Thoracic aorta (tissue), 2 donors: Measurements from ENCODE around the gene FBXL12. TPM values are rescaled to one million over a fixed set of nuclear protein-coding genes. Genes with fewer than 3 reads are reported as not detected.
"Not testable (repeated sequence)": the region's sequence is repeated elsewhere in the genome, so short reads cannot be mapped to it uniquely, and the experiment has no call there.

Source experiments
- ATAC-seq: fragments of 150-250 bp; one replicate; pipeline ENCODE4 v1.8.0; 2017; ENCODE audit warnings: low read depth; ENCODE audit not compliant: insufficient number of reproducible peaks, low FRiP score
- DNase-seq: peaks from one replicate; pipeline ENCODE4 v3.0.0-alpha.2; 2020; ENCODE audit warnings: low spot score
- H3K27ac ChIP-seq, 2 donors: fragments of 200-600 bp; sonication (generic); 1 replicate in 1 of 2; 2 replicates in 1 of 2; pipeline ENCODE4 v1.5.1; 2016; ENCODE audit warnings: mild to moderate bottlenecking in 2 of 2, moderate library complexity in 2 of 2
- H3K27me3 ChIP-seq: fragments of 200-600 bp; sonication (generic); replicated peaks from 2 replicates; pipeline ENCODE4 v1.6.0; 2016; ENCODE audit warnings: mild to moderate bottlenecking; ENCODE audit not compliant: insufficient read depth
- H3K36me3 ChIP-seq: fragments of 200-600 bp; sonication (generic); one replicate; pipeline ENCODE4 v1.5.1; 2016
- H3K4me1 ChIP-seq, 2 donors: fragments of 200-600 bp; sonication (generic); 1 replicate in 1 of 2; 2 replicates in 1 of 2; pipeline versions ENCODE4 v1.5.1 to v1.6.0; 2016; ENCODE audit warnings: low read depth in 2 of 2, mild to moderate bottlenecking in 1 of 2; ENCODE audit not compliant: control insufficient read depth in 1 of 2
- H3K4me3 ChIP-seq: fragments of 200-600 bp; sonication (generic); 2 replicates; pipeline ENCODE4 v1.5.1; 2016; ENCODE audit warnings: mild to moderate bottlenecking
- H3K9me3 ChIP-seq: fragments of 200-600 bp; sonication (generic); 2 replicates; pipeline ENCODE4 v1.5.1; 2016
- total RNA-seq, 2 donors: library from RNA; depleted of rRNA; stranded (reverse); fragments of >200 nt; gene quantifications; one replicate each; pipeline versions ENCODE4 v1.1.0 to v1.2.3, GENCODE V29; 2016
- TF ChIP-seq, protein P1 (sequence below): fragments of 200-600 bp; sonication (generic); IDR thresholded peaks from one replicate; pipeline ENCODE4 v1.5.1; 2019; ENCODE audit warnings: antibody characterized with exemption

The FBXL12 gene
- total RNA-seq, 2 donors from 2014 or later, result 28.9 to 64.8 TPM

DNA sequence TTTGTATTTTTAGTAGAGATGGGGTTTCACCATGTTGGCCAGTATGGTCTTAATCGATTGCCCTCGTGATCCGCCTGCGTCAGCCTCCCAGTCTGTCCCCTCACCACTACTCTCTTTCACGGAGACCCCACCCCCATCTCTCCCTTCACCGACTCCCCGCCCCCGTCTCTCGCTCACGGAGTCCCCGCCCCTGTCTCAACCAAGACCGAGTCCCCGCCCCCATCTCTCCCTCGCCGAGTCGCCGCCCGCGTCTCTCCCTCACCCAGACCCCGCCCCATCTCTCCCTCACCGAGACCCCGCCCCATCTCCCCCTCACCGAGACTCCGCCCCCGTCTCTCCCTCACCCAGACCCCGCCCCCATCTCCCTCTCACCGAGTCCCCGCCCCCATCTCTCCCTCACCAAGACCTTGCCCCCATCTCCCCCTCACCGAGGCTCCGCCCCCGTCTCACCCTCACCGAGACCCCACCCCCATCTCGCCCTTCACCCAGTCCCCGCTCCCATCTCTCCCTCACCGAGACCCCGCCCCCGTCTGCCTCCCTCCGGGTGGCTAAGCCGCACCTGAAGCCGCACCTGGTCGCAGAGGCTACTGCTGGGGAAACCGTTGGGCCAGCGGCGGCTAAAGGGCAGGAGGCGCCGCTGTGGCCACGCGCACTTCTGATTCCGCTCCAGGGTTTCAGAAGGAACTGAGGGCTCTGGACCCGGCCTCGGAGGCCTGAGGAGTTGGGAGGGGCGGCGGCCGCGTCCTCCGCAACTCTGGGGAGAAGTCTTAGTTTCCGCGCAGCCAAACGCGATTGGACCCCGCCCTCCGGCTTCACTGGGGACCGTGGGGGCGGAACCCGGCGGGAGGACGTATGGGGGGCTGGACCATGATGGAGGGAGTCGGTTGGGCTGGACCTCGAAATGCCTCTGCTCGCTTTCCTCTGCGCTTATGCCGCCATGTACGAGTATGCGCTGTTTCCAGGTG is 33.2 kb downstream of the FBXL12 start:
- H3K4me3 ChIP-seq, result peak overlapping the region; percentile 100

DNA sequence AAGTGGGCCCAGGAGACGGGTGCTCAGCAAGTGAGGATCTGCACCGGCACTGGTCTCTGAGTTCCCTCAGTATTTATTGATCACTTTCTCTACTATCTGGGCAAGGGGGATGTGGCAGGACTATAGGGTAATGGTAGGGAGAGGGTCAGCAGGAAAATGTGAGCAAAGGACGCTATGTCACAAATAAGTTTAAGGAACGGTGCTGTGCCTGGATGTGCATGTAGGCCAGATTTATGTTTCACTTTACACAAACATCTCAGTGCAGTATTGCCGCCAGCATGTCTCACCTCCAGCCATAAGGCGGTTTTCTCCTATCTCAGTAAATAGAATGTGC is 34.7 kb downstream of the FBXL12 start:
- ATAC-seq, H3K36me3 ChIP-seq, DNase-seq, H3K9me3 ChIP-seq, H3K27me3 ChIP-seq: not testable (repeated sequence)
- peak overlapping the region; percentile 100 for H3K4me3 ChIP-seq
- H3K4me1 ChIP-seq, result peaks cover 8 to 13% of the 10 kb centered on the region in 2 donors
- peak overlapping the region in 1 of 2 donors; percentile 81 for H3K27ac ChIP-seq

More for the DNA sequence above, 33.2 kb downstream of the FBXL12 start:
- Histone ChIP-seq H3K27me3 (no peaks in the 10 kb centered on the region), H3K4me1 (peaks cover 9 to 13% of the 10 kb centered on the region in 2 donors), H3K27ac (peak overlapping the region; percentile 99 to 100), H3K36me3 (no peaks in the 10 kb centered on the region), H3K9me3 (no peaks in the 10 kb centered on the region)
- DNase-seq (peak; percentile 98), ATAC-seq (peak; percentile 92)
- TF ChIP-seq, protein P1, sequence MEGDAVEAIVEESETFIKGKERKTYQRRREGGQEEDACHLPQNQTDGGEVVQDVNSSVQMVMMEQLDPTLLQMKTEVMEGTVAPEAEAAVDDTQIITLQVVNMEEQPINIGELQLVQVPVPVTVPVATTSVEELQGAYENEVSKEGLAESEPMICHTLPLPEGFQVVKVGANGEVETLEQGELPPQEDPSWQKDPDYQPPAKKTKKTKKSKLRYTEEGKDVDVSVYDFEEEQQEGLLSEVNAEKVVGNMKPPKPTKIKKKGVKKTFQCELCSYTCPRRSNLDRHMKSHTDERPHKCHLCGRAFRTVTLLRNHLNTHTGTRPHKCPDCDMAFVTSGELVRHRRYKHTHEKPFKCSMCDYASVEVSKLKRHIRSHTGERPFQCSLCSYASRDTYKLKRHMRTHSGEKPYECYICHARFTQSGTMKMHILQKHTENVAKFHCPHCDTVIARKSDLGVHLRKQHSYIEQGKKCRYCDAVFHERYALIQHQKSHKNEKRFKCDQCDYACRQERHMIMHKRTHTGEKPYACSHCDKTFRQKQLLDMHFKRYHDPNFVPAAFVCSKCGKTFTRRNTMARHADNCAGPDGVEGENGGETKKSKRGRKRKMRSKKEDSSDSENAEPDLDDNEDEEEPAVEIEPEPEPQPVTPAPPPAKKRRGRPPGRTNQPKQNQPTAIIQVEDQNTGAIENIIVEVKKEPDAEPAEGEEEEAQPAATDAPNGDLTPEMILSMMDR, result no peak

DNA sequence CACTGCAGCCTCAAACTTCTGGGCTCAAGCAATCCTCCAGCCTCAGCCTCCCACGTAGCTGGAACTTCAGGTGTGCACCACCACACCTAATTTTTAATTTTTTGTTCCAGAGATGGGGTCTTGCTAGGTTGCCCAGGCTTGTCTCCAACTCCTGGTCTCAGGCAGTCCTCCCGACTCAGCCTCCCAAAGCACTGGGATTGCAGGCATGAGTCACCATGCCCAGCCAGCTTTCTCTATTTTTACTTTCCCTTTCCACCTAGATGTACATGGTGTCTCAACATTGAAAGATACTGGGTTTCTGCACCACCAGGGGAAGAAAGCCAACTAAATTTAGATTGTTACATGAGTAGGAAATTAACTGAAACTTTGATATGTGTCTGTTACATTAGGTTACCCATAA is 36.5 kb downstream of the FBXL12 start:
- TF ChIP-seq, protein P1, result no peak
- no peak overlapping the region for H3K4me3 ChIP-seq
- no peaks in the 10 kb centered on the region for H3K36me3 ChIP-seq
- no peak overlapping the region for H3K27ac ChIP-seq
- peaks cover 8 to 13% of the 10 kb centered on the region in 2 donors for H3K4me1 ChIP-seq
- H3K9me3 ChIP-seq, result no peaks in the 10 kb centered on the region
- no peaks in the 10 kb centered on the region for H3K27me3 ChIP-seq
- no peak for ATAC-seq
- no peak for DNase-seq

DNA sequence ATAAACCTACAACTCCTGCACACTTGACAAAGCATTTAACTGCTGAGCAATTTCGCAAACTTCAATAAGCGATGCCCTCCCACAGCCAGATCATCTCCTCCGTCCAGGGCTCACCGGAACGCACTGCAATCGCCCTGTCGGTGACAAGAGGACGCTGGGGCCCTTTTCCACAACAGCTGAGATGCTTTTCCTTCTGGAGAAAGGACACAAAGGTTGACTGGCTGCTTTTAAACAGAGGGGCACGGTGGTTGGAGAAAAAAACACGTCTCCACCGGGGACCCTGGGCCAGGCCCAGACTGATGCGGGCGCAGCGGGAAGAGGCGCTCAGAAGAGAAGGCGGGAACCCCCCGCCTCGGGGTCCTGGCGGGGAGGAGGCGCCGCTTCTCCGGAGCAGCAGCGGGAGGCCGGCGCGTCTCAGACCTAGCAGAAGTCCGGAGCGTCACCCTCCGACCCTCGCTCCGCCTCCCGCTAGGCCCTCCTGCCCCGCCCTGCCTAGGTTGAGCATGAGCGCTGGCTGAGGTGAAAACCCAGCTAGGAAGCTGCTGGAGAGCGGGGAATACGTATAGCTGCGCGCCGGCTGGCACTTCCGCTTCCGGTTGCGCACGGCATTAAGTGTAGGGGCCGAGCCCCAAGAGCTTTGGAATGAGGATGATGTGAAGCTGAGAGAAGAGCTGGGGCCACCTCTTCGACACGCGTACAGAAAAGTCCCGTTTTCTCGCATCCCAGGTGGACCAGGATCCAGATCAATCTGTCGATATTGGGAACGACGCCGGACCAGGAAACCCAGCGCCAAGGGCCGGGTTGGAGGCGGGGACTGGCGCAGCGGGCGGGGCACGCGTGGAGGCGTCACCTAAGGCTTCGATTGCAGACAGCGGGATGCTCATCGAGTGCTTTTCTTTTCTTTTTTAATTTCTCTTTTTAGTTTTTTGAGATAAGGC is 50.4 kb downstream of the FBXL12 start, which contains the start of gene ZNF846:
TSS of gene ZNF846 (minus strand) at position 564 of the 938 bp plus-strand sequence. CDS start 3,788 bp downstream, outside the sequence.
- H3K4me3 ChIP-seq, result peak within 1 kb of the TSS; percentile 87
- TF ChIP-seq, protein P1, result no peak
- peak; percentile 98 for ATAC-seq
- peak within 1 kb of the TSS; percentile 84 to 89 for H3K27ac ChIP-seq
- peaks cover 13 to 15% of the 10 kb centered on the region in 2 donors for H3K4me1 ChIP-seq
- DNase-seq, result peak; percentile 76
- peaks cover 6% of the 10 kb centered on the region for H3K36me3 ChIP-seq
- H3K27me3 ChIP-seq, result no peaks in the 10 kb centered on the region
- H3K9me3 ChIP-seq, result no peaks in the 10 kb centered on the region

Other genes starting within 250 kb of the FBXL12 start
- 10 to 100 TPM; 16.1 to 48.6 TPM for gene ZNF121, start 234.6 kb downstream of the FBXL12 start, total RNA-seq
- 10 to 100 TPM; 24.1 to 46.6 TPM for gene ZNF561, start 197.8 kb downstream of the FBXL12 start, total RNA-seq
- 10 to 100 TPM; 13.3 to 35.6 TPM for gene ZNF562, start 144.0 kb downstream of the FBXL12 start, total RNA-seq
- 10 to 100 TPM; 44.0 to 54.6 TPM for gene ZNF846, start 50.3 kb downstream of the FBXL12 start, total RNA-seq
- 100 to 1,000 TPM; 210 to 414 TPM for gene UBL5, start 8.8 kb upstream of the FBXL12 start, total RNA-seq
- 10 to 100 TPM; 76.5 to 79.4 TPM for gene PIN1, start 16.2 kb upstream of the FBXL12 start, total RNA-seq
- 10 to 100 TPM in 1 of 2 donors, 1 to 10 TPM in 1; 5.8 to 13.4 TPM for gene OLFM2, start 117.4 kb upstream of the FBXL12 start, total RNA-seq
- 10 to 100 TPM; 11.1 to 14.3 TPM for gene COL5A3, start 191.4 kb upstream of the FBXL12 start, total RNA-seq
- not detected for gene RDH8, start 194.4 kb upstream of the FBXL12 start, total RNA-seq